K562 (cell line): Measurements from ENCODE around the gene IL6R. TPM values are rescaled to one million over a fixed set of nuclear protein-coding genes. Genes with fewer than 3 reads are reported as not detected.

ENCODE experiments used
- COPS2 ChIP-seq: fragments of 450-650 bp; conservative IDR thresholded peaks from 2 replicates; pipeline ENCODE4 v1.6.1; 2016; ENCODE audit warnings: mild to moderate bottlenecking, moderate library complexity
- FIP1L1 ChIP-seq: fragments of 200-400 bp; formaldehyde crosslinking; IDR thresholded peaks from 2 replicates; pipeline ENCODE4 v1.6.1; 2018; ENCODE audit warnings: mild to moderate bottlenecking, low read depth, low read length; ENCODE audit not compliant: poor library complexity, severe bottlenecking
- HMGXB4 ChIP-seq: sonication (generic); formaldehyde crosslinking; IDR thresholded peaks from 2 replicates; pipeline ENCODE4 v1.8.1; 2023; ENCODE audit warnings: mild to moderate bottlenecking, missing genetic modification reagents
- ID3 ChIP-seq, 2 experiments: fragments of 250-450 bp in 1 of 2; fragments of 450-650 bp in 1 of 2; sonication (Bioruptor Pico) in 1 of 2; IDR thresholded peaks; 2 replicates each; pipeline versions ENCODE4 v1.6.1 to v1.8.0; 2016 to 2021; ENCODE audit warnings: mild to moderate bottlenecking in 2 of 2, moderate library complexity in 2 of 2, missing compliant biosample characterization in 1 of 2, missing genetic modification characterization in 1 of 2
- LARP7 ChIP-seq: fragments of 450-650 bp; IDR thresholded peaks from 2 replicates; pipeline ENCODE4 v1.6.1; 2016
- SIN3A ChIP-seq, 2 experiments: fragments of 150-350 bp in 1 of 2; IDR thresholded peaks; 2 replicates each; pipeline ENCODE4 v1.6.1; 2011 to 2016; ENCODE audit warnings: borderline replicate concordance in 2 of 2, low read depth in 2 of 2, low read length in 2 of 2, mild to moderate bottlenecking in 2 of 2, moderate library complexity in 2 of 2; ENCODE audit not compliant: control insufficient read depth in 1 of 2
- ZNF75A ChIP-seq: fragments of 450-650 bp; formaldehyde crosslinking; IDR thresholded peaks from 2 replicates; pipeline ENCODE4 v1.4.0; 2020; ENCODE audit warnings: mild to moderate bottlenecking
- polyA plus RNA-seq, 8 experiments: library from polyadenylated mRNA; depleted of rRNA in 4 of 8; stranded (reverse) in 5 of 8; unstranded in 3 of 8; fragments of >200 nt; fragmentation: Nextera tagmentation in 2 of 8; fragmentation: Illumina TruSeq in 1 of 8; extraction: Ambion mirVana in 2 of 8; extraction: Trizol in 1 of 8; gene quantifications; 2 replicates each; pipeline versions ENCODE4 v1.2.1 to v1.2.3, GENCODE V29; 2011 to 2014; ENCODE audit warnings: inconsistent platforms in 1 of 8, missing spikeins in 1 of 8
- total RNA-seq, 7 experiments: library from RNA; depleted of rRNA in 6 of 7; stranded (reverse); fragments of >200 nt in 6 of 7; fragmentation: Illumina TruSeq in 2 of 7; extraction: Trizol in 2 of 7; gene quantifications; 2 replicates each; pipeline versions ENCODE4 v1.2.1 to v1.2.3, GENCODE V29; 2011 to 2021; ENCODE audit warnings: low replicate concordance in 1 of 7
- TF ChIP-seq, protein P1 (sequence below), 2 experiments: fragments of 450-650 bp; IDR thresholded peaks; 2 replicates each; pipeline ENCODE4 v1.6.1; 2016; ENCODE audit warnings: mild to moderate bottlenecking in 2 of 2, borderline replicate concordance in 1 of 2, low read depth in 1 of 2, moderate library complexity in 1 of 2
- TF ChIP-seq, protein P2 (sequence below): sonication (generic); formaldehyde crosslinking; IDR thresholded peaks from 2 replicates; pipeline ENCODE4 v1.8.0; 2022; ENCODE audit warnings: missing genetic modification reagents, mild to moderate bottlenecking, borderline replicate concordance

Gene IL6R
- total and polyA plus RNA-seq, 9 of the 15 experiments (the other 6 are each of a cell fraction or from before 2014, with no cell fraction given): 0.05 to 1.1 (median 0.11) TPM; not detected in 2

- TF ChIP-seq, protein P1, sequence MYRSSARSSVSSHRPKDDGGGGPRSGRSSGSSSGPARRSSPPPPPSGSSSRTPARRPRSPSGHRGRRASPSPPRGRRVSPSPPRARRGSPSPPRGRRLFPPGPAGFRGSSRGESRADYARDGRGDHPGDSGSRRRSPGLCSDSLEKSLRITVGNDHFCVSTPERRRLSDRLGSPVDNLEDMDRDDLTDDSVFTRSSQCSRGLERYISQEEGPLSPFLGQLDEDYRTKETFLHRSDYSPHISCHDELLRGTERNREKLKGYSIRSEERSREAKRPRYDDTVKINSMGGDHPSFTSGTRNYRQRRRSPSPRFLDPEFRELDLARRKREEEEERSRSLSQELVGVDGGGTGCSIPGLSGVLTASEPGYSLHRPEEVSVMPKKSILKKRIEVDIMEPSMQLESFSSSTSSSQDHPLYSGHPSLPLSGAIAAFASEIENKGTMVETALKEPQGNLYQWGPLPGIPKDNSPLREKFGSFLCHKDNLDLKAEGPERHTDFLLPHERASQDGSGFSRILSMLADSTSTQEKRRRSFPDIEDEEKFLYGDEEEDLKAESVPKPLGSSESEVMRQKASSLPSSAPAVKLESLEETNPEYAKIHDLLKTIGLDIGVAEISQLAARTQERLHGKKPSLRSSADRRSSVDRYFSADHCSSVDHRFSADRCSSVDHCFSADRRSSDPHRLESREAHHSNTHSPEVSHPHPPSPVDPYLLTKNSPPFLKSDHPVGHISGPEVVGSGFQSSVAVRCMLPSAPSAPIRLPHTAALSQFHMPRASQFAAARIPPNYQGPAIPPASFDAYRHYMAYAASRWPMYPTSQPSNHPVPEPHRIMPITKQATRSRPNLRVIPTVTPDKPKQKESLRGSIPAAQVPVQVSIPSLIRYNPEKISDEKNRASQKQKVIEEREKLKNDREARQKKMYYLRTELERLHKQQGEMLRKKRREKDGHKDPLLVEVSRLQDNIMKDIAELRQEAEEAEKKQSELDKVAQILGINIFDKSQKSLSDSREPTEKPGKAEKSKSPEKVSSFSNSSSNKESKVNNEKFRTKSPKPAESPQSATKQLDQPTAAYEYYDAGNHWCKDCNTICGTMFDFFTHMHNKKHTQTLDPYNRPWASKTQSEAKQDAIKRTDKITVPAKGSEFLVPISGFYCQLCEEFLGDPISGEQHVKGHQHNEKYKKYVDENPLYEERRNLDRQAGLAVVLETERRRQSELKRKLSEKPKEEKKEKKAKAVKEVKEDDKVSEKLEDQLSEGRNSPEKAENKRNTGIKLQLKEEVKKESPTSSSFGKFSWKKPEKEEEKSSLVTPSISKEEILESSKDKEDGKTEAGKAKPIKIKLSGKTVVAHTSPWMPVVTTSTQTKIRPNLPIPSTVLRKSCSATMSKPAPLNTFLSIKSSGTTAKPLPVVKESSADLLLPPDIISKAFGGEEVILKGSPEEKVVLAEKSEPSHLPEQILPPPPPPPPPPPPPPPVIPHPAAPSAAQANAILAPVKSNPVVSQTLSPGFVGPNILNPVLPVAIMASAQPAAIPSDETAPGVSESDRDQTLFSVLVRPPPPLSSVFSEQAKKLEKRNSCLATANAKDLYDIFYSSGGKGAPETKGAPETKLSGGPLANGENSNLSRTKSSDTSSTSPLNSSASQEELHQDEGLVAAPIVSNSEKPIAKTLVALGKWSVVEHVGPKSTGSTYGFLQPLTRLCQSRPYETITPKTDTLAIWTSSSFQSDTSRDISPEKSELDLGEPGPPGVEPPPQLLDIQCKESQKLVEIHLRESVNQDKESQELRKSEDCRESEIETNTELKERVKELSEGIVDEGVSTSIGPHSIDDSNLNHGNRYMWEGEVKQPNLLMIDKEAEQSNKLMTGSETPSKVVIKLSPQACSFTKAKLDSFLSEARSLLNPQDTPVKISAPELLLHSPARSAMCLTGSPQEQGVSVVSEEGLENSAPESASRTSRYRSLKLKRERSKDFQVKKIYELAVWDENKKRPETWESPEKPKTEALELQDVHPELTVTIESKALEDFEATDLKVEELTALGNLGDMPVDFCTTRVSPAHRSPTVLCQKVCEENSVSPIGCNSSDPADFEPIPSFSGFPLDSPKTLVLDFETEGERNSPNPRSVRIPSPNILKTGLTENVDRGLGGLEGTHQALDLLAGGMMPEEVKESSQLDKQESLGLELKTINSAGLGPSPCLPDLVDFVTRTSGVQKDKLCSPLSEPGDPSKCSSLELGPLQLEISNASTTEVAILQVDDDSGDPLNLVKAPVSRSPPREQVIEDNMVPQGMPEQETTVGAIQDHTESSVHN (IDR thresholded peaks at IDR 0.05; ENCODE audit: borderline replicate concordance in 1 of 2, low read depth in 1 of 2): no peak
- TF ChIP-seq ZNF75A (CRISPR knock-in tag): no peak
- TF ChIP-seq HMGXB4: no peak
- TF ChIP-seq ID3 (CRISPR knock-in tag; IDR thresholded peaks at IDR 0.05): no peak
- no peak for TF ChIP-seq ID3 (tag; IDR thresholded peaks at IDR 0.05)
- TF ChIP-seq LARP7: no peak
- TF ChIP-seq, protein P2, sequence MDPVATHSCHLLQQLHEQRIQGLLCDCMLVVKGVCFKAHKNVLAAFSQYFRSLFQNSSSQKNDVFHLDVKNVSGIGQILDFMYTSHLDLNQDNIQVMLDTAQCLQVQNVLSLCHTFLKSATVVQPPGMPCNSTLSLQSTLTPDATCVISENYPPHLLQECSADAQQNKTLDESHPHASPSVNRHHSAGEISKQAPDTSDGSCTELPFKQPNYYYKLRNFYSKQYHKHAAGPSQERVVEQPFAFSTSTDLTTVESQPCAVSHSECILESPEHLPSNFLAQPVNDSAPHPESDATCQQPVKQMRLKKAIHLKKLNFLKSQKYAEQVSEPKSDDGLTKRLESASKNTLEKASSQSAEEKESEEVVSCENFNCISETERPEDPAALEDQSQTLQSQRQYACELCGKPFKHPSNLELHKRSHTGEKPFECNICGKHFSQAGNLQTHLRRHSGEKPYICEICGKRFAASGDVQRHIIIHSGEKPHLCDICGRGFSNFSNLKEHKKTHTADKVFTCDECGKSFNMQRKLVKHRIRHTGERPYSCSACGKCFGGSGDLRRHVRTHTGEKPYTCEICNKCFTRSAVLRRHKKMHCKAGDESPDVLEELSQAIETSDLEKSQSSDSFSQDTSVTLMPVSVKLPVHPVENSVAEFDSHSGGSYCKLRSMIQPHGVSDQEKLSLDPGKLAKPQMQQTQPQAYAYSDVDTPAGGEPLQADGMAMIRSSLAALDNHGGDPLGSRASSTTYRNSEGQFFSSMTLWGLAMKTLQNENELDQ (CRISPR knock-in tag): no peak
- no peak for TF ChIP-seq FIP1L1
- no peak; a peak in 1 of 4 replicates for TF ChIP-seq SIN3A (IDR thresholded peaks at IDR 0.05; ENCODE audit: borderline replicate concordance in 2 of 2, control insufficient read depth in 1 of 2, low read depth in 2 of 2, low read length in 2 of 2)
- no peak for TF ChIP-seq COPS2
These were observed at the start of gene IL6R (continued) for GRCh38 chr1:154404984-154405746.
